Activated T-helper 1 cell treated with anti-CD3 and anti-CD28 coated beads, Interleukin-12 subunit alpha, Interleukin-12 subunit beta, Interleukin-2, Interleukin-4 antibody, amounts not matched to agents 30 ng/mL and 10 ng/mL and 1 ng/mL, durations not matched to agents 14 hours and 24 hours and 36 hours (primary cell): ENCODE results near the gene NPIPA1. TPM values are rescaled to one million over a fixed set of nuclear protein-coding genes. Genes with fewer than 3 reads are reported as not detected.
"Not testable (repeated sequence)": the region's sequence is repeated elsewhere in the genome, so short reads cannot be mapped to it uniquely, and the experiment has no call there.

Source experiments
- DNase-seq: peaks from one replicate; pipeline ENCODE4 v3.0.0; 2021; ENCODE audit warnings: low spot score
- H3K27ac Mint-ChIP-seq: one replicate; pipeline ENCODE4 v1.8.0; 2021; ENCODE audit warnings: mild to moderate bottlenecking, mixed read lengths
- H3K27me3 Mint-ChIP-seq: one replicate; pipeline ENCODE4 v1.8.0; 2022; ENCODE audit warnings: mild to moderate bottlenecking, moderate library complexity, mixed read lengths; ENCODE audit not compliant: insufficient read depth
- H3K36me3 Mint-ChIP-seq: one replicate; pipeline ENCODE4 v1.8.0; 2021; ENCODE audit warnings: low read depth, mixed read lengths
- H3K4me1 Mint-ChIP-seq: one replicate; pipeline ENCODE4 v1.8.0; 2021; ENCODE audit warnings: low read depth, mixed read lengths
- H3K4me3 Mint-ChIP-seq: one replicate; pipeline ENCODE4 v1.8.0; 2021; ENCODE audit warnings: mild to moderate bottlenecking, moderate library complexity, mixed read lengths
- H3K9me3 Mint-ChIP-seq: one replicate; pipeline ENCODE4 v1.8.0; 2021; ENCODE audit warnings: mixed read lengths
- intact Hi-C: fragments of 100-400 bp; cut with micrococcal nuclease; formaldehyde crosslinking; loops from one replicate; pipeline ENCODE4 v1.15.1; 2024
- total RNA-seq: library from RNA; stranded (reverse); gene quantifications from 2 replicates; pipeline ENCODE4 v1.2.3, GENCODE V29; 2022

Gene NPIPA1
- total RNA-seq, result 101 and 105 TPM in 2 replicates

- DNase-seq, H3K9me3 Mint-ChIP-seq, H3K27me3 Mint-ChIP-seq, intact Hi-C loops, H3K36me3 Mint-ChIP-seq, H3K4me3 Mint-ChIP-seq, H3K27ac Mint-ChIP-seq, H3K4me1 Mint-ChIP-seq: not testable (repeated sequence)
Observed at GRCh38 chr16:14937143-14937542, at the start of gene NPIPA1. Gene NPIPA1, plus strand, starts transcription at chr16:14937443. Its CDS starts 0 bp downstream, at chr16:14937443.

- intact Hi-C loops, DNase-seq, H3K4me1 Mint-ChIP-seq, H3K9me3 Mint-ChIP-seq, H3K27ac Mint-ChIP-seq, H3K36me3 Mint-ChIP-seq, H3K27me3 Mint-ChIP-seq, H3K4me3 Mint-ChIP-seq: not testable (repeated sequence)
Observed at GRCh38 chr16:14892111-14892510, 45.1 kb upstream of the NPIPA1 start.

- intact Hi-C loops, H3K9me3 Mint-ChIP-seq, H3K4me3 Mint-ChIP-seq, H3K36me3 Mint-ChIP-seq, H3K27ac Mint-ChIP-seq, H3K4me1 Mint-ChIP-seq, DNase-seq, H3K27me3 Mint-ChIP-seq: not testable (repeated sequence)
Observed at GRCh38 chr16:14895382-14895781, 41.9 kb upstream of the NPIPA1 start.

- H3K9me3 Mint-ChIP-seq, intact Hi-C loops: not testable (repeated sequence)
Observed at GRCh38 chr16:14896023-14896422, 41.2 kb upstream of the NPIPA1 start.

GRCh38 chr16:14897006-14897664 is 40.1 kb upstream of the NPIPA1 start:
- intact Hi-C loops, H3K4me1 Mint-ChIP-seq, H3K4me3 Mint-ChIP-seq, H3K27ac Mint-ChIP-seq, H3K36me3 Mint-ChIP-seq, H3K9me3 Mint-ChIP-seq, H3K27me3 Mint-ChIP-seq, DNase-seq: not testable (repeated sequence)

More at GRCh38 chr16:14896023-14896422, 41.2 kb upstream of the NPIPA1 start:
- not testable (repeated sequence) for H3K4me3 Mint-ChIP-seq, H3K27ac Mint-ChIP-seq, H3K27me3 Mint-ChIP-seq, H3K4me1 Mint-ChIP-seq, H3K36me3 Mint-ChIP-seq, DNase-seq

GRCh38 chr16:14898162-14898561 is 39.1 kb upstream of the NPIPA1 start:
- H3K27ac Mint-ChIP-seq, intact Hi-C loops, H3K4me3 Mint-ChIP-seq, H3K4me1 Mint-ChIP-seq, H3K27me3 Mint-ChIP-seq, H3K36me3 Mint-ChIP-seq, DNase-seq, H3K9me3 Mint-ChIP-seq: not testable (repeated sequence)

- peak overlapping the region; percentile 34 for H3K27ac Mint-ChIP-seq
Observed at GRCh38 chr16:14903191-14903957, 33.9 kb upstream of the NPIPA1 start.

DNA sequence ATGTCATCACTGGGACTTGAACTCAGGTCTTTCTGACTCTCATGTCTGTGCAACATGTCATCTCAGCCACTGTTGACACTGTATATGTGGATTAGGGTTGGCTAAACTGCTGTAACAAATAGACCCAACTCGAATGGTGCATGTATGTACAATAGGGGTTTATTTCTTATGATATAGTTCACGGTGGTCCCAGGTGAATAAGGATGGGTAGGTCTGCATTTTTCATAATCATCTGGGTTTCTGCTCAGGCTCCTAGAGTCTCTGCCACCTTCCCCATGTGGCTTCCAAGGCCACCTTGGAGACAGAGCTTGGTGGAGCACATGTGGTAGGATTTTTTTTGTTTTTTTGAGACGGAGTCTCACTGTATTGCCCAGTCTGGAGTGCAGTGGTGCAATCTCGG is 27.5 kb upstream of the NPIPA1 start:
- H3K27me3 Mint-ChIP-seq, H3K4me1 Mint-ChIP-seq, H3K9me3 Mint-ChIP-seq, H3K4me3 Mint-ChIP-seq, H3K27ac Mint-ChIP-seq, H3K36me3 Mint-ChIP-seq, DNase-seq, intact Hi-C loops: not testable (repeated sequence)

More at GRCh38 chr16:14903191-14903957, 33.9 kb upstream of the NPIPA1 start:
- intact Hi-C loops, H3K36me3 Mint-ChIP-seq, H3K27me3 Mint-ChIP-seq, DNase-seq, H3K4me1 Mint-ChIP-seq, H3K9me3 Mint-ChIP-seq: not testable (repeated sequence)
- peak overlapping the region; percentile 26 for H3K4me3 Mint-ChIP-seq

DNA sequence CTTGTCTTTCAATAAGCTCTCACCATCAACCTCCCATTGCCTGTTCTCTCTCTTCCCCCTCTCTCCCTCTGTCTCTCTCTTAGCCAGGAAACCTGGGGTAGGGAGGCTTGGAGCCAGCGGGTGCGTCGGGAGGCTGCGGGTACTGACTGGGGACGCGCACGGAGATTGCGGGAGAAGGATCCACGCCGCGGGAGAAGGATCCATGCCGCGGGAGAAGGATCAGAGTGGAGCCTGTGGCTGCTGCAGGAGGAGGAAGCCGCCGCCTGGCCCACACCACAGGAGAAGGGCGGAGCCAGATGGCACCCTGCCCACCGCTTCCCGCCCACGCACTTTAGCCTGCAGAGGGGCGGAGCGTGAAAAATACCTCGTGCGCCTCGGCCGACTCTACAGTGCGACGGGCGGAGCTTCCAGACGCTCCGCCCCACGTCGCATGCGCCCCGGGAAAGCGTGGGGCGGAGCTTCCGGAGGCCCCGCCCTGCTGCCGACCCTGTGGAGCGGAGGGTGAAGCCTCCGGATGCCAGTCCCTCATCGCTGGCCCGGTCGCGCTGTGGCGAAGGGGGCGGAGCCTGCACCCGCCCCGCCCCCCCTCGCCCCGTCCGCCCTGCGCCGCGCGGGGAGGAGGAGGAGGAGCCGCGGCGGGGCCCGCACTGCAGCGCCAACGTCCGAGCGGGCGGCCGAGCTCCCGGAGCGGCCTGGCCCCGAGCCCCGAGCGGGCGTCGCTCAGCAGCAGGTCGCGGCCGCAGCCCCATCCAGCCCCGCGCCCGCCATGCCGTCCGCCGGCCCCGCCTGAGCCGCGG is 26.2 kb upstream of the NPIPA1 start:
- DNase-seq, H3K27ac Mint-ChIP-seq, H3K36me3 Mint-ChIP-seq, H3K27me3 Mint-ChIP-seq, H3K9me3 Mint-ChIP-seq, intact Hi-C loops, H3K4me3 Mint-ChIP-seq, H3K4me1 Mint-ChIP-seq: not testable (repeated sequence)

DNA sequence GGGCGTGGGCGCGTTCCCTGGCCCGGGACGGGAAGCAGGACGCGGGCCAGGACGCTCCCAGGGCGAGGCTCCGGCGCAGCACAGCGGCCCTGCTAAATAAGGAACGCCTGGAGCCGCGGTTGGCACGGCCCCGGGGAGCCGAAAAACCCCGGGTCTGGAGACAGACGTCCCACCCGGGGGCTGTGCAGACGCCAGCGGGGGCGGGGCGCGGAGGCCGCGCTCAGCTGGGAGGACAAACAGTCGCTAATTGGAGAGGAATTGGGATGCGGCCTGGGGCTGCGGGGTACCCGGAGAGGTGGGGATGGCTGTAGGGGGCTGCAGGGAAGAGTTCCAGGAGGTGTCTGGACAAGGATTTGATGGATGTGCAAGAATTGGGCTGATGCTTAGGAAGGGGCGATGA is 25.3 kb upstream of the NPIPA1 start:
- H3K4me3 Mint-ChIP-seq, result peak overlapping the region; percentile 80
- H3K27ac Mint-ChIP-seq, H3K9me3 Mint-ChIP-seq, H3K36me3 Mint-ChIP-seq, intact Hi-C loops, H3K27me3 Mint-ChIP-seq, H3K4me1 Mint-ChIP-seq: not testable (repeated sequence)
- DNase-seq, result peak; percentile 38

DNA sequence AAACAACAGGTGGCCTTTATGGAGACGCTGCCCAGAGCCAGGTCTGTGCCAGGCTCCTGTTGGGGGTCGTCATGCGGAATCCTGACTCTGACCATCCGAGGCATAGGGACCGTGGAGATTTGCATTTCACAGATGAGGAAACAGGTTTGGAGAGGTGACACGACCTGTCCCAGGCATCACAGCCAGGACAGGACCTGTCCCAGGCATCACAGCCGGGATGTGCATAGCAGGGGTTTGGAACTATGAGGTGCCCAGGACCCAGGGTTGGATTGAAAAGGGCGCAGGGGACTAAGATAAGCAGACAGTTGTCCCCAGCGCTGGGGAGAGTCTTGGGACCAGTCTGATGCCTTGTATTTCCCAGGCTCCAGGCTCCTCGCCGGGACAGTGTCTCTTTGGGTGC is 24.7 kb upstream of the NPIPA1 start:
- H3K9me3 Mint-ChIP-seq, H3K4me3 Mint-ChIP-seq, H3K4me1 Mint-ChIP-seq, intact Hi-C loops, DNase-seq, H3K36me3 Mint-ChIP-seq, H3K27ac Mint-ChIP-seq, H3K27me3 Mint-ChIP-seq: not testable (repeated sequence)

- H3K9me3 Mint-ChIP-seq, H3K4me1 Mint-ChIP-seq, H3K36me3 Mint-ChIP-seq, H3K4me3 Mint-ChIP-seq, H3K27me3 Mint-ChIP-seq, intact Hi-C loops, H3K27ac Mint-ChIP-seq, DNase-seq: not testable (repeated sequence)
Observed at GRCh38 chr16:14918504-14918903, 18.7 kb upstream of the NPIPA1 start.
